Fibroblast of mammary gland (primary cell): ENCODE results near the gene WDR46.

ENCODE experiments used
- DNase-seq: peaks from one replicate; pipeline ENCODE4 v3.0.0-alpha.2; 2010; ENCODE audit warnings: low read depth
- H3K4me3 ChIP-seq: 2 replicates; pipeline ENCODE4 v1.5.1; 2011; ENCODE audit warnings: low read depth, mild to moderate bottlenecking, low read length, moderate library complexity; ENCODE audit not compliant: control insufficient read depth
- CTCF ChIP-seq: conservative IDR thresholded peaks from 2 replicates; pipeline ENCODE4 v1.5.1; 2011; ENCODE audit warnings: low read depth, low read length, inconsistent platforms; ENCODE audit not compliant: control insufficient read depth, insufficient read depth

Gene WDR46

GRCh38 chr6:33247977-33248642 lies 40.9 kb downstream of the WDR46 start:
- peak overlapping the region; percentile 51 for H3K4me3 ChIP-seq
- peak; percentile 91 for TF ChIP-seq CTCF
- DNase-seq = peak; percentile 87

- no peak overlapping the region for H3K4me3 ChIP-seq
- no peak for DNase-seq
- no peak for TF ChIP-seq CTCF
These were observed 45.6 kb downstream of the WDR46 start for GRCh38 chr6:33243476-33243875.

- no peak for DNase-seq
- H3K4me3 ChIP-seq = no peak overlapping the region
- no peak for TF ChIP-seq CTCF
These were observed 47.1 kb downstream of the WDR46 start for GRCh38 chr6:33241968-33242367.

GRCh38 chr6:33237741-33238140 lies 51.3 kb downstream of the WDR46 start:
- no peak overlapping the region for H3K4me3 ChIP-seq
- TF ChIP-seq CTCF = no peak
- DNase-seq = no peak

- no peak for DNase-seq
- no peak overlapping the region for H3K4me3 ChIP-seq
- no peak for TF ChIP-seq CTCF
These were observed 52.2 kb downstream of the WDR46 start for GRCh38 chr6:33236852-33237251.

GRCh38 chr6:33236328-33236727 lies 52.7 kb downstream of the WDR46 start:
- no peak for DNase-seq
- no peak for TF ChIP-seq CTCF
- H3K4me3 ChIP-seq = no peak overlapping the region

- TF ChIP-seq CTCF = no peak
These were observed 53.8 kb downstream of the WDR46 start for GRCh38 chr6:33235221-33235634.

More at GRCh38 chr6:33235221-33235634, 53.8 kb downstream of the WDR46 start:
- no peak for DNase-seq
- H3K4me3 ChIP-seq = no peak overlapping the region
